Endothelial cell (in vitro differentiated cells): ENCODE data around the gene HMCN2. TPM values are rescaled to one million over a fixed set of nuclear protein-coding genes. Genes with fewer than 3 reads are reported as not detected.

Experiments used
- DNase-seq: peaks from one replicate; pipeline ENCODE4 v3.0.0; 2021; ENCODE audit warnings: low spot score
- H3K27ac Mint-ChIP-seq: one replicate; pipeline ENCODE4 v1.8.0; 2021; ENCODE audit warnings: mixed read lengths, inconsistent platforms; ENCODE audit not compliant: unreplicated experiment
- H3K27me3 Mint-ChIP-seq: one replicate; pipeline ENCODE4 v1.8.0; 2021; ENCODE audit warnings: mild to moderate bottlenecking, moderate library complexity, mixed read lengths, inconsistent platforms; ENCODE audit not compliant: unreplicated experiment
- H3K36me3 Mint-ChIP-seq: one replicate; pipeline ENCODE4 v1.8.0; 2021; ENCODE audit warnings: mild to moderate bottlenecking, low read depth, mixed read lengths, inconsistent platforms; ENCODE audit not compliant: unreplicated experiment
- H3K4me1 Mint-ChIP-seq: one replicate; pipeline ENCODE4 v1.8.0; 2021; ENCODE audit warnings: mild to moderate bottlenecking, mixed read lengths, inconsistent platforms; ENCODE audit not compliant: unreplicated experiment
- H3K4me3 Mint-ChIP-seq: one replicate; pipeline ENCODE4 v1.8.0; 2021; ENCODE audit warnings: mild to moderate bottlenecking, mixed read lengths, inconsistent platforms; ENCODE audit not compliant: unreplicated experiment
- H3K9me3 Mint-ChIP-seq: one replicate; pipeline ENCODE4 v1.8.0; 2021; ENCODE audit warnings: mixed read lengths, inconsistent platforms; ENCODE audit not compliant: unreplicated experiment
- CTCF ChIP-seq: fragments of 200-600 bp; sonication (generic); IDR thresholded peaks from one replicate; pipeline ENCODE4 v1.5.0; 2021; ENCODE audit warnings: antibody characterized with exemption; ENCODE audit not compliant: unreplicated experiment
- total RNA-seq: library from RNA; stranded (reverse); fragmentation: NEBNext Ultra II Directional; extraction: Animal tissue kit (Norgen Biotek cat#: 25700); gene quantifications from one replicate; pipeline ENCODE4 v1.2.1, GENCODE V29; 2021; ENCODE audit not compliant: unreplicated experiment

Gene HMCN2
- total RNA-seq, 1 donor from 2014 or later = 29.6 TPM

DNA sequence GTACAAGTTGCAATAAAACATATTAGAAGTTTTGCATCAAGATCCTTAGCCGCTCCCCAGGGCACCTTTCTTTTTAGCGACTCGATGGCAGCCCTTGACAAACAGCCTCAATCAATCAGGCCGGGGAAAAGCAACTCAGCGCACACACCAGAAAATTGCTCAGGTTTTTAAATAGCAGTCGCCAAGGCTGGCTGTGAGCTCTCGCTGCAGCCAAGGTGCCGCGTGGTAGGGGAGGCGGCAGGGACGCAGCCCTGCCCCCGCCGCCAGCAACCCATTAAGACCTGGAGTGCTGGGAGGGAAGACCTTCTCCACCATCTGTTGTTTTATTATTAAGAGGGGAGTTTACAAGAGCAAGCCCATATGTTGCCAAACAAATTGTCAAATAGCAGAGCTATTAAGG lies 201.8 kb downstream of the HMCN2 start:
- no peaks in the 10 kb centered on the region for H3K9me3 Mint-ChIP-seq
- H3K27ac Mint-ChIP-seq = no peak overlapping the region
- no peak for DNase-seq
- no peaks in the 10 kb centered on the region for H3K4me1 Mint-ChIP-seq
- H3K36me3 Mint-ChIP-seq = no peaks in the 10 kb centered on the region
- no peak for TF ChIP-seq CTCF
- H3K27me3 Mint-ChIP-seq = peaks cover 6% of the 10 kb centered on the region
- H3K4me3 Mint-ChIP-seq = no peak overlapping the region

DNA sequence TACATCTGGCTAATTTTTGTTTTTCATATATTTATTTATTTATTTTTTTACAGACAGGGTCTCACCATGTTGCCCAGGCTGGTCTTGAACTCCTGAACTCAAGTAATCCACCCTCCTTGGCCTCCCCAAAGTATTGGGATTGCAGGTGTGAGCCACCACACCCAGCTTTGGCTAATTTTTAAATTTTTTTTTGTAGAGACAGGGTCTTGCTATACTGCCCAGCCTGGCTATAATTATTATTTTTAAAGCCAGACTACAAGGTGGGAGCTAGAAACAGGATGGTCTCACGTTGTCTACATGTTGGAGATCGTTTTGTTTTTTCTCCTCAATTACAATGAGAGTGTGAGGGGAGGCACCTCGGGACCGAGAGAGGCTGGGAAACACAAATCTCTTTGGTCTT lies 203.0 kb downstream of the HMCN2 start:
- Mint-ChIP-seq H3K9me3 (no peaks in the 10 kb centered on the region), H3K27me3 (peaks cover 4% of the 10 kb centered on the region), H3K36me3 (no peaks in the 10 kb centered on the region), H3K4me1 (no peaks in the 10 kb centered on the region), H3K4me3 (no peak overlapping the region), H3K27ac (no peak overlapping the region)
- DNase-seq = no peak
- no peak for TF ChIP-seq CTCF

DNA sequence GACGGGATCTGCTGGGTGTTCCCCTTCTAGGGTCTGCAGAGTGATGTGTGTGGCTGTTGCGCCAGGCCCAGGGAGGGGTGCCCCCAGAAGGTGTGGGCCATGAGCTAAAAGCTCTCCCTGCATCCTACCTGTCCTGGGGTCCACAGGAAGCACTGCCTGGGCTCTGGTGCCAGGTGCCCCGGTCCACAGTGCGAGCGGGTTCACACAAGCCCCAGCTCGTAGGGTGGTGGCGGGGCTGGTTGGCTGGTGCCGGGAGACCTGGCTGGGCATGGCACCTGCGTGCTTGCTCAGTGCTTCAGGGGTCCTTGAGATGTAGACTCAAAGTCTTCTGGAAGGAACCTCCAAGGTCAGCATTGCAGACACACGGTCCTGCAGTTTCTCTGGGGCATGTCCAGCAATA lies 204.7 kb downstream of the HMCN2 start:
- H3K27me3 Mint-ChIP-seq = no peaks in the 10 kb centered on the region
- no peak overlapping the region for H3K4me3 Mint-ChIP-seq
- H3K27ac Mint-ChIP-seq = no peak overlapping the region
- TF ChIP-seq CTCF = no peak
- no peaks in the 10 kb centered on the region for H3K4me1 Mint-ChIP-seq
- H3K9me3 Mint-ChIP-seq = no peaks in the 10 kb centered on the region
- H3K36me3 Mint-ChIP-seq = no peaks in the 10 kb centered on the region
- no peak for DNase-seq

DNA sequence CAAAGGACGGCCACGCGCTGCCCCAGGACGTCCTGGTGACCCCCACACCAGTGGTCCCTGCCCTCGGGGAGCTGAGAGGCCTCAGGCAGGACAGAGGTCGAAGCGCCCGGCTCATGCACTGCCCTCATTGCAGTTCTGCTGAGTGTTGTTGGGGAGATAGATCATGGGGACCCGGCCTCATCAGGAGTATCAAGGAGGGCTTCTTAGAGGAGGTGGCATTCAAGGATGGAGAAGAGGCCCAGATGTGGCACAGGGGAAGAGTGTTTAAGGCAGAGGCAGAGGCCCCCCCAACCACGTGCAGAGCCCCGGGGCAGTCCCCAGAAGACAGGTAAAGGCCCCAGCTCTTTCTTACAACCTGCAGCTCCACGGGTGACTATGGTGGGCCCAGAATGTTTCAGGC lies 205.4 kb downstream of the HMCN2 start:
- Mint-ChIP-seq H3K4me1 (no peaks in the 10 kb centered on the region), H3K4me3 (no peak overlapping the region), H3K27ac (no peak overlapping the region), H3K27me3 (no peaks in the 10 kb centered on the region), H3K36me3 (no peaks in the 10 kb centered on the region), H3K9me3 (no peaks in the 10 kb centered on the region)
- no peak for TF ChIP-seq CTCF
- DNase-seq = no peak

DNA sequence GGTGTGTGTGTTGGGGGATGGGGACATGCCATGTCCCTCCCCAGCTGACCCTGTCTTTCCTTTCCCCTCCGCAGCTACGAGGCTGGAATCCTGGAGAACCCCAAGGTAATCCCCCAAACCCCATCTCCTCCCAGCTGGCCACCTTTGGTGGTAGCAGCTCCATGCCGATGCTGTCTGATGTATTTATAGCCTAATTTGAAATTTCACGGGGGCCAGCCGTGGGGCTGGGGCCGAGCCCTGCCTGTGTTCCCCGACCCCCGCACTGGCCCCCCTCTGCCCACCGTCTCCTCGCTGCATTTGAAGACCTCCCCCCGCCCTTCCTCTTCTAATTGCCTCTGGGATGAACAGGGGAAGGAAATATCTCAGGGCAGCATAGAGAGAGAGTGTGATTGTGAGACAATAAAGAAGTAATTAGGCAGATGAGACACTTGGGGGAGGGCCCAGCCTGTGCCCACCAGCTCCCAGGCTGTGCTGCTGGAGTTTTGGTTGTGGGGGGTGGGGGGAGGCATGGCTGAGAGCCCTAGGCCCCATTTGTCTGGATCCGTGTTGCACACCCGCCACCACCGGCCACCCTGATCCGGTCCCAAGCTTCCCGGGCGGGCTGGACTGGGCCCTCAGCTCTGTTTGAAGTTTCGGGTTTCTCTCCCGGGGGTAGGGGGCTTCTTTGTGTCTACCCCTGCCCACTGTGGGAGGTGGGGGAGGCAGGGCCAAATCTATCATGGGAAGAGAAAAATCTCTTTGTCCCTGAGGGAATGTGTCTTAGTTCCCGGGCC lies 206.0 kb downstream of the HMCN2 start:
- no peaks in the 10 kb centered on the region for H3K4me1 Mint-ChIP-seq
- TF ChIP-seq CTCF = no peak
- no peak overlapping the region for H3K27ac Mint-ChIP-seq
- no peaks in the 10 kb centered on the region for H3K9me3 Mint-ChIP-seq
- H3K36me3 Mint-ChIP-seq = no peaks in the 10 kb centered on the region
- H3K27me3 Mint-ChIP-seq = no peaks in the 10 kb centered on the region
- no peak overlapping the region for H3K4me3 Mint-ChIP-seq
- DNase-seq = no peak
